ENCODE data around the gene ZP3.
"Not testable (repeated sequence)": the region's sequence is repeated elsewhere in the genome, so short reads cannot be mapped to it uniquely, and the experiment has no call there.

- TF ChIP-seq POLR2A, CTCF, POLR2AphosphoS5, EP300 (IDR thresholded peaks at IDR 0.05): not testable (repeated sequence)
Observed at GRCh38 chr7:76465950-76466349, 41.2 kb downstream of the ZP3 start.
